ENCODE results near the gene ROMO1. TPM values are rescaled to one million over a fixed set of nuclear protein-coding genes. Genes with fewer than 3 reads are reported as not detected.

Gene ROMO1
- total and polyA plus RNA-seq, 2 of the 8 experiments (the other 6 are each of a cell fraction or from before 2014, with no cell fraction given): 164 to 702 TPM

DNA sequence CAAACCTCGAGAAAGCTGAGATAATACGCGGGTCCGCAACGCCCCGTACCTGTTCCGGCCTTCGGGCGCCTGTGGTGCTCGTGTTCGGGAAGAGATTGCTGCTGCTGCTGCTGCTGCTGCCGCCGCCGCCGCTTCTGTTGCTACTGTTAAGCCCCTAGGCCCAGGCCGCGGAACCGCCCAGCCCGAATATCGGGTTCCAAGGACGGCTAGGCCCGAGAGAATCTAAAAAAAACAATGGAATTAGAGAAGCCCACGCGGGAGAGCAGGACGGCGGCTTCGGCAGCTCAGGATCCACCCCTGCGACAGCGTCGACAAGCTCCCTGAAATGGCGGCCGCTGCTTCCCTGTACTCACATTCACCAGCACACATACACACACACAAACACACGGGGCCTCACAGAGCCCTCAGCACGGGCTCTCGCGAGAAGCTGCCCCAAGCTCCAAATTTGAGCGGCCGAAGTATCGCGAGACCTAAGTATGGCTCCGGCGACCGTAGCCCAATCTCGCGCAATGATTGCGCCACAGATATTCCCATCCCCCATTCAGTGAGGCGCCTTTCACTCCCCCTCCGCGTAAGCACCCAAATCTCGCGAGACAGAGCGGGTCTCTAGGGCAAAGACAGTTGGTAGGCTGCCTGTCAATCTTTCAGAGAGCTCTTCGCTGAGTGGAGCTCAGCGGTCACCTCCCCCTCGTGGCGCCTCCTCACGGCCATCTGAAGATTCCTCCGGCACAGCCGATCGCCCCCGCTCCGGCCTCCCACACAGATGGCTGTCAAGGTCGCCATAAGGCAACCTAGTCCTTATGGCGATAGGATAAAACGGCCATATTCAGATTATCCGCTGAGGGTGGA, 42.9 kb downstream of the ROMO1 start, which contains the start of gene RBM39 (continued):
- TF ChIP-seq, protein P1, sequence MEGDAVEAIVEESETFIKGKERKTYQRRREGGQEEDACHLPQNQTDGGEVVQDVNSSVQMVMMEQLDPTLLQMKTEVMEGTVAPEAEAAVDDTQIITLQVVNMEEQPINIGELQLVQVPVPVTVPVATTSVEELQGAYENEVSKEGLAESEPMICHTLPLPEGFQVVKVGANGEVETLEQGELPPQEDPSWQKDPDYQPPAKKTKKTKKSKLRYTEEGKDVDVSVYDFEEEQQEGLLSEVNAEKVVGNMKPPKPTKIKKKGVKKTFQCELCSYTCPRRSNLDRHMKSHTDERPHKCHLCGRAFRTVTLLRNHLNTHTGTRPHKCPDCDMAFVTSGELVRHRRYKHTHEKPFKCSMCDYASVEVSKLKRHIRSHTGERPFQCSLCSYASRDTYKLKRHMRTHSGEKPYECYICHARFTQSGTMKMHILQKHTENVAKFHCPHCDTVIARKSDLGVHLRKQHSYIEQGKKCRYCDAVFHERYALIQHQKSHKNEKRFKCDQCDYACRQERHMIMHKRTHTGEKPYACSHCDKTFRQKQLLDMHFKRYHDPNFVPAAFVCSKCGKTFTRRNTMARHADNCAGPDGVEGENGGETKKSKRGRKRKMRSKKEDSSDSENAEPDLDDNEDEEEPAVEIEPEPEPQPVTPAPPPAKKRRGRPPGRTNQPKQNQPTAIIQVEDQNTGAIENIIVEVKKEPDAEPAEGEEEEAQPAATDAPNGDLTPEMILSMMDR (IDR thresholded peaks at IDR 0.05; ENCODE audit: control extremely low read depth in 1 of 3, insufficient read depth in 1 of 3, low read depth in 1 of 3, low read length in 3 of 3): peak in 2 of 3 experiments; percentile 24 to 37; a peak in 3 of 4 replicates
- TF ChIP-seq CEBPB (IDR thresholded peaks at IDR 0.05; ENCODE audit: low read depth, low read length) (peak; percentile 100), SIN3A (conservative IDR thresholded peaks at IDR 0.05 in 1 of 2, IDR thresholded peaks at IDR 0.05 in 1 of 2; ENCODE audit: low read depth in 1 of 2, low read length in 2 of 2) (peak; percentile 57 to 93; a peak in 3 of 4 replicates), SRF (IDR thresholded peaks at IDR 0.05; ENCODE audit: low read depth, low read length) (0 out of 2 replicates have a peak, but pooled peaks have one; percentile 9), RNF2 (IDR thresholded peaks at IDR 0.05; ENCODE audit: borderline replicate concordance, low read depth, low read length, missing control alignments, poor library complexity, severe bottlenecking) (no peak), NRF1 (IDR thresholded peaks at IDR 0.05; ENCODE audit: low read depth, low read length) (no peak), GABPA (IDR thresholded peaks at IDR 0.05; ENCODE audit: borderline replicate concordance, insufficient read depth, low read length) (no peak), EZH2 (IDR thresholded peaks at IDR 0.05; ENCODE audit: low read depth, low read length, severe bottlenecking) (no peak), POU5F1 (IDR thresholded peaks at IDR 0.05; ENCODE audit: low read depth, low read length) (no peak), ZNF274 (IDR thresholded peaks at IDR 0.05; ENCODE audit: borderline replicate concordance, extremely low read depth, low read length) (no peak), TEAD4 (IDR thresholded peaks at IDR 0.05; ENCODE audit: low read depth, low read length) (0 out of 2 replicates have a peak, but pooled peaks have one; percentile 18), CTBP2 (IDR thresholded peaks at IDR 0.05; ENCODE audit: borderline replicate concordance, insufficient read depth, insufficient read length, low read length) (peak; percentile 84), TAF7 (optimal IDR thresholded peaks at IDR 0.05; ENCODE audit: borderline replicate concordance, low read depth, low read length) (peak; percentile 98)
